ENCODE measurements around the gene SLITRK4. TPM values are rescaled to one million over a fixed set of nuclear protein-coding genes. Genes with fewer than 3 reads are reported as not detected.

Gene SLITRK4
- total and polyA plus RNA-seq, 2 experiments from 2014 or later: 2.9 to 6.0 TPM

DNA sequence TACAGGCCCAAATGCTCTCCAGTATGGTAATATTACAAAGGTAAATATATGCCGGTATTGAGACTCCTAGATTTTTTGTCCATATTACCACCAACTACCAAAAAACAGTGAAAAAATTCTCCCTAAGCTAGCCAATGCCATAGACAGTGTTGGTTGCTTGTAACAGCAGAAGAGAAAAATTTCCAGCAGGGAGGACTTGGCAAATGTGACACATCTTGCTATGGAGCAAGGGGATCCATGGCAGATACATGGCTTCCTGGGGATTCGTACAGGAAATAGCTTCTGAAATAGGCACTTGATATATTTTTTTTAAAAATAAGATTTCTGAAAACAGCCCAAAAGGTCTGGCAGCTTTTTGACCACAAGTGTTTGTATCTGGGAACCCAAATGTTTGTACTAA is 14.6 kb downstream of the SLITRK4 start:
- Histone ChIP-seq H3K4me2 (no peak overlapping the region), H3K27me3 (ENCODE audit: insufficient read depth) (no peaks in the 10 kb centered on the region), H3K4me3 (no peak overlapping the region), H3K79me2 (replicated peaks; ENCODE audit: insufficient read depth) (no peaks in the 10 kb centered on the region), H3K9me2 (ENCODE audit: insufficient read depth) (no peaks in the 10 kb centered on the region), H4K20me1 (replicated peaks; ENCODE audit: insufficient read depth) (no peaks in the 10 kb centered on the region), H2AFZ (no peak overlapping the region), H3K36me3 (ENCODE audit: insufficient read depth) (no peaks in the 10 kb centered on the region), H3F3A (replicated peaks; ENCODE audit: low read depth) (no peaks in the 10 kb centered on the region), H3K27ac (ENCODE audit: low read depth) (no peak overlapping the region), H3K4me1 (ENCODE audit: insufficient read depth) (no peaks in the 10 kb centered on the region)
- ATAC-seq (no peak), DNase-seq (ENCODE audit: low spot score) (no peak)
- Mint-ChIP-seq H3K9me3 (peaks cover 26% of the 10 kb centered on the region), H3K36me3 (ENCODE audit: low read depth) (no peaks in the 10 kb centered on the region), H3K4me1 (no peaks in the 10 kb centered on the region), H3K27me3 (ENCODE audit: insufficient read depth, low read depth, poor library complexity) (no peaks in the 10 kb centered on the region), H3K27ac (no peak overlapping the region), H3K4me3 (no peak overlapping the region)
- TF ChIP-seq, protein P1, sequence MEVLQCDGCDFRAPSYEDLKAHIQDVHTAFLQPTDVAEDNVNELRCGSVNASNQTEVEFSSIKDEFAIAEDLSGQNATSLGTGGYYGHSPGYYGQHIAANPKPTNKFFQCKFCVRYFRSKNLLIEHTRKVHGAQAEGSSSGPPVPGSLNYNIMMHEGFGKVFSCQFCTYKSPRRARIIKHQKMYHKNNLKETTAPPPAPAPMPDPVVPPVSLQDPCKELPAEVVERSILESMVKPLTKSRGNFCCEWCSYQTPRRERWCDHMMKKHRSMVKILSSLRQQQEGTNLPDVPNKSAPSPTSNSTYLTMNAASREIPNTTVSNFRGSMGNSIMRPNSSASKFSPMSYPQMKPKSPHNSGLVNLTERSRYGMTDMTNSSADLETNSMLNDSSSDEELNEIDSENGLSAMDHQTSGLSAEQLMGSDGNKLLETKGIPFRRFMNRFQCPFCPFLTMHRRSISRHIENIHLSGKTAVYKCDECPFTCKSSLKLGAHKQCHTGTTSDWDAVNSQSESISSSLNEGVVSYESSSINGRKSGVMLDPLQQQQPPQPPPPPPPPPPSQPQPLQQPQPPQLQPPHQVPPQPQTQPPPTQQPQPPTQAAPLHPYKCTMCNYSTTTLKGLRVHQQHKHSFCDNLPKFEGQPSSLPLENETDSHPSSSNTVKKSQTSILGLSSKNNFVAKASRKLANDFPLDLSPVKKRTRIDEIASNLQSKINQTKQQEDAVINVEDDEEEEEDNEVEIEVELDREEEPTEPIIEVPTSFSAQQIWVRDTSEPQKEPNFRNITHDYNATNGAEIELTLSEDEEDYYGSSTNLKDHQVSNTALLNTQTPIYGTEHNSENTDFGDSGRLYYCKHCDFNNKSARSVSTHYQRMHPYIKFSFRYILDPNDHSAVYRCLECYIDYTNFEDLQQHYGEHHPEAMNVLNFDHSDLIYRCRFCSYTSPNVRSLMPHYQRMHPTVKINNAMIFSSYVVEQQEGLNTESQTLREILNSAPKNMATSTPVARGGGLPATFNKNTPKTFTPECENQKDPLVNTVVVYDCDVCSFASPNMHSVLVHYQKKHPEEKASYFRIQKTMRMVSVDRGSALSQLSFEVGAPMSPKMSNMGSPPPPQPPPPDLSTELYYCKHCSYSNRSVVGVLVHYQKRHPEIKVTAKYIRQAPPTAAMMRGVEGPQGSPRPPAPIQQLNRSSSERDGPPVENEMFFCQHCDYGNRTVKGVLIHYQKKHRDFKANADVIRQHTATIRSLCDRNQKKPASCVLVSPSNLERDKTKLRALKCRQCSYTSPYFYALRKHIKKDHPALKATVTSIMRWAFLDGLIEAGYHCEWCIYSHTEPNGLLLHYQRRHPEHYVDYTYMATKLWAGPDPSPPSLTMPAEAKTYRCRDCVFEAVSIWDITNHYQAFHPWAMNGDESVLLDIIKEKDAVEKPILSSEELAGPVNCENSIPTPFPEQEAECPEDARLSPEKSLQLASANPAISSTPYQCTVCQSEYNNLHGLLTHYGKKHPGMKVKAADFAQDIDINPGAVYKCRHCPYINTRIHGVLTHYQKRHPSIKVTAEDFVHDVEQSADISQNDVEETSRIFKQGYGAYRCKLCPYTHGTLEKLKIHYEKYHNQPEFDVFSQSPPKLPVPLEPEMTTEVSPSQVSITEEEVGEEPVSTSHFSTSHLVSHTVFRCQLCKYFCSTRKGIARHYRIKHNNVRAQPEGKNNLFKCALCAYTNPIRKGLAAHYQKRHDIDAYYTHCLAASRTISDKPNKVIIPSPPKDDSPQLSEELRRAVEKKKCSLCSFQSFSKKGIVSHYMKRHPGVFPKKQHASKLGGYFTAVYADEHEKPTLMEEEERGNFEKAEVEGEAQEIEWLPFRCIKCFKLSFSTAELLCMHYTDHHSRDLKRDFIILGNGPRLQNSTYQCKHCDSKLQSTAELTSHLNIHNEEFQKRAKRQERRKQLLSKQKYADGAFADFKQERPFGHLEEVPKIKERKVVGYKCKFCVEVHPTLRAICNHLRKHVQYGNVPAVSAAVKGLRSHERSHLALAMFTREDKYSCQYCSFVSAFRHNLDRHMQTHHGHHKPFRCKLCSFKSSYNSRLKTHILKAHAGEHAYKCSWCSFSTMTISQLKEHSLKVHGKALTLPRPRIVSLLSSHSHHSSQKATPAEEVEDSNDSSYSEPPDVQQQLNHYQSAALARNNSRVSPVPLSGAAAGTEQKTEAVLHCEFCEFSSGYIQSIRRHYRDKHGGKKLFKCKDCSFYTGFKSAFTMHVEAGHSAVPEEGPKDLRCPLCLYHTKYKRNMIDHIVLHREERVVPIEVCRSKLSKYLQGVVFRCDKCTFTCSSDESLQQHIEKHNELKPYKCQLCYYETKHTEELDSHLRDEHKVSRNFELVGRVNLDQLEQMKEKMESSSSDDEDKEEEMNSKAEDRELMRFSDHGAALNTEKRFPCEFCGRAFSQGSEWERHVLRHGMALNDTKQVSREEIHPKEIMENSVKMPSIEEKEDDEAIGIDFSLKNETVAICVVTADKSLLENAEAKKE (CRISPR knock-in tag; IDR thresholded peaks at IDR 0.05): no peak
- TF ChIP-seq CREB1 (CRISPR knock-in tag; IDR thresholded peaks at IDR 0.05; ENCODE audit: low read depth) (no peak), NANOG (IDR thresholded peaks at IDR 0.05; ENCODE audit: borderline replicate concordance) (no peak), POLR2AphosphoS5 (IDR thresholded peaks at IDR 0.05; ENCODE audit: low read depth) (no peak), STAT1 (IDR thresholded peaks at IDR 0.05; ENCODE audit: unreplicated experiment) (no peak), ZNF331 (CRISPR knock-in tag; IDR thresholded peaks at IDR 0.05; ENCODE audit: low read depth) (no peak), JUNB (IDR thresholded peaks at IDR 0.05; ENCODE audit: unreplicated experiment) (no peak)
- TF ChIP-seq, protein P2, sequence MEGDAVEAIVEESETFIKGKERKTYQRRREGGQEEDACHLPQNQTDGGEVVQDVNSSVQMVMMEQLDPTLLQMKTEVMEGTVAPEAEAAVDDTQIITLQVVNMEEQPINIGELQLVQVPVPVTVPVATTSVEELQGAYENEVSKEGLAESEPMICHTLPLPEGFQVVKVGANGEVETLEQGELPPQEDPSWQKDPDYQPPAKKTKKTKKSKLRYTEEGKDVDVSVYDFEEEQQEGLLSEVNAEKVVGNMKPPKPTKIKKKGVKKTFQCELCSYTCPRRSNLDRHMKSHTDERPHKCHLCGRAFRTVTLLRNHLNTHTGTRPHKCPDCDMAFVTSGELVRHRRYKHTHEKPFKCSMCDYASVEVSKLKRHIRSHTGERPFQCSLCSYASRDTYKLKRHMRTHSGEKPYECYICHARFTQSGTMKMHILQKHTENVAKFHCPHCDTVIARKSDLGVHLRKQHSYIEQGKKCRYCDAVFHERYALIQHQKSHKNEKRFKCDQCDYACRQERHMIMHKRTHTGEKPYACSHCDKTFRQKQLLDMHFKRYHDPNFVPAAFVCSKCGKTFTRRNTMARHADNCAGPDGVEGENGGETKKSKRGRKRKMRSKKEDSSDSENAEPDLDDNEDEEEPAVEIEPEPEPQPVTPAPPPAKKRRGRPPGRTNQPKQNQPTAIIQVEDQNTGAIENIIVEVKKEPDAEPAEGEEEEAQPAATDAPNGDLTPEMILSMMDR (conservative IDR thresholded peaks at IDR 0.05; ENCODE audit: low read depth in 2 of 2): no peak
- TF ChIP-seq, protein P3, sequence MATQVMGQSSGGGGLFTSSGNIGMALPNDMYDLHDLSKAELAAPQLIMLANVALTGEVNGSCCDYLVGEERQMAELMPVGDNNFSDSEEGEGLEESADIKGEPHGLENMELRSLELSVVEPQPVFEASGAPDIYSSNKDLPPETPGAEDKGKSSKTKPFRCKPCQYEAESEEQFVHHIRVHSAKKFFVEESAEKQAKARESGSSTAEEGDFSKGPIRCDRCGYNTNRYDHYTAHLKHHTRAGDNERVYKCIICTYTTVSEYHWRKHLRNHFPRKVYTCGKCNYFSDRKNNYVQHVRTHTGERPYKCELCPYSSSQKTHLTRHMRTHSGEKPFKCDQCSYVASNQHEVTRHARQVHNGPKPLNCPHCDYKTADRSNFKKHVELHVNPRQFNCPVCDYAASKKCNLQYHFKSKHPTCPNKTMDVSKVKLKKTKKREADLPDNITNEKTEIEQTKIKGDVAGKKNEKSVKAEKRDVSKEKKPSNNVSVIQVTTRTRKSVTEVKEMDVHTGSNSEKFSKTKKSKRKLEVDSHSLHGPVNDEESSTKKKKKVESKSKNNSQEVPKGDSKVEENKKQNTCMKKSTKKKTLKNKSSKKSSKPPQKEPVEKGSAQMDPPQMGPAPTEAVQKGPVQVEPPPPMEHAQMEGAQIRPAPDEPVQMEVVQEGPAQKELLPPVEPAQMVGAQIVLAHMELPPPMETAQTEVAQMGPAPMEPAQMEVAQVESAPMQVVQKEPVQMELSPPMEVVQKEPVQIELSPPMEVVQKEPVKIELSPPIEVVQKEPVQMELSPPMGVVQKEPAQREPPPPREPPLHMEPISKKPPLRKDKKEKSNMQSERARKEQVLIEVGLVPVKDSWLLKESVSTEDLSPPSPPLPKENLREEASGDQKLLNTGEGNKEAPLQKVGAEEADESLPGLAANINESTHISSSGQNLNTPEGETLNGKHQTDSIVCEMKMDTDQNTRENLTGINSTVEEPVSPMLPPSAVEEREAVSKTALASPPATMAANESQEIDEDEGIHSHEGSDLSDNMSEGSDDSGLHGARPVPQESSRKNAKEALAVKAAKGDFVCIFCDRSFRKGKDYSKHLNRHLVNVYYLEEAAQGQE (IDR thresholded peaks at IDR 0.05; ENCODE audit: unreplicated experiment): no peak
